ENCODE results near the gene UGT1A4.
"Not testable (repeated sequence)": the region's sequence is repeated elsewhere in the genome, so short reads cannot be mapped to it uniquely, and the experiment has no call there.

The UGT1A4 gene

GRCh38 chr2:233750689-233751088, 32.2 kb downstream of the UGT1A4 start:
- DNase-seq (ENCODE audit: low read depth), result not testable (repeated sequence)

- DNase-seq (ENCODE audit: low read depth), result not testable (repeated sequence)
These were observed 32.9 kb downstream of the UGT1A4 start for GRCh38 chr2:233751212-233752009.

DNA sequence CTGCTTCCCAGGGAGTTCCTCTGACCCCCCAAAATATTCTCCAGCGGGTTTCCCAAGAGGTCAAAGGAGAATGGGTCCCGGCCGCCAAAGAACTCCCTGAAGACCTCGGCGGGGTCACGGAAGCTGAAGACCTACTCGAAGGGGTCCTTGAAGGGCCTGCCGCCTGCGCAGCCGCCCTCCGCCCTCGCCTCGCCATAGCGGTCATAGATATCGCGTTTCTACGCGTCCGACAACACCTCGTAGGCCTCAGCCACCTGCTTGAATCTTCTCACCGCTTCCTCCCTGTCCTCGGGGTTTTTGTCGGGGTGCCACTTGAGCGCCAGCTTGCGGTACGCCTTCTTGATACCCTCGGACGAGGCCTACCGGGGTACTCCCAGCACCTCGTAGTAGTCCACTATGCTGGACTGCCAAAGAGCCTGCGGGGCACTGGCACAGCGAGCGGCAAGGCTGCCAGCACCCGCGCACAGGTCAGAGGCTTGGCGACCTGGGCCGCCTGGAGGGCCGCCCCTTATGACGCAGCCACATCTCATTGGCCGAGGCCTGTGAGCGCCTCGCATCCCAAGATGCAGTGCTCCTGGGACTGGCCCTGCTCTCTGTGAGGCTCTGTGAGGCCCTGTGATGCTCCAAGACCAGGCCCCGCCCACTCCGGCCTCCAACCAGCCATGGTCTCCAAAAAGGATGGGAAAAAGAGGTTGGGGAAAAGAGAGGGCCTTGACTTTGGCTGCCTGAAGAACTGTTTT, 36.5 kb downstream of the UGT1A4 start:
- no peak for DNase-seq (ENCODE audit: low read depth)

DNA sequence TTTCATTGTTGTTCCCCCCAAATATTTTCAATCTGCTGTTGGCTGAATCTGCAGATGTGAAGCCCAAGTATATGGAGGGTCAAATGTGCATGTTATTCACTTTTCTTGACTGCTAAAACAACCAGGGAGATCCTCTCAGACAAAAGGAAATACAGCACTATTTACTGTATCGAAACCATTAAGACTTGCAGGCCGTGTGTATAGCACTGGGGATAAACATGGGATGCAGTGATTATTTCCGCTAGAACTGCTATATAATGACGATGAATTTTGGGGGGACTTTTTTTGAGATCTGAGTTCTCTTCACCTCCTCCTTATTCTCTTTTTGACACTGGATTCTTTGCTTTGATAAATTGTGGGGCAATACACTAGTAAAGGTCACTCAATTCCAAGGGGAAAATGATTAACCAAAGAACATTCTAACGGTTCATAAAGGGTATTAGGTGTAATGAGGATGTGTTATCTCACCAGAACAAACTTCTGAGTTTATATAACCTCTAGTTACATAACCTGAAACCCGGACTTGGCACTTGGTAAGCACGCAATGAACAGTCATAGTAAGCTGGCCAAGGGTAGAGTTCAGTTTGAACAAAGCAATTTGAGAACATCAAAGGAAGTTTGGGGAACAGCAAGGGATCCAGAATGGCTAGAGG, 38.0 kb downstream of the UGT1A4 start:
- no peak for DNase-seq (ENCODE audit: low read depth)

- no peak for DNase-seq (ENCODE audit: low read depth)
These were observed 39.6 kb downstream of the UGT1A4 start for GRCh38 chr2:233758141-233758540.

GRCh38 chr2:233758849-233759248, 40.3 kb downstream of the UGT1A4 start:
- DNase-seq (ENCODE audit: low read depth), result no peak

- DNase-seq (ENCODE audit: low read depth), result no peak
These were observed 41.5 kb downstream of the UGT1A4 start, which contains the start of gene UGT1A1 for GRCh38 chr2:233760043-233760442. TSS of gene UGT1A1 (plus strand) at chr2:233760270. CDS start at chr2:233760288, 18 bp downstream.

DNA sequence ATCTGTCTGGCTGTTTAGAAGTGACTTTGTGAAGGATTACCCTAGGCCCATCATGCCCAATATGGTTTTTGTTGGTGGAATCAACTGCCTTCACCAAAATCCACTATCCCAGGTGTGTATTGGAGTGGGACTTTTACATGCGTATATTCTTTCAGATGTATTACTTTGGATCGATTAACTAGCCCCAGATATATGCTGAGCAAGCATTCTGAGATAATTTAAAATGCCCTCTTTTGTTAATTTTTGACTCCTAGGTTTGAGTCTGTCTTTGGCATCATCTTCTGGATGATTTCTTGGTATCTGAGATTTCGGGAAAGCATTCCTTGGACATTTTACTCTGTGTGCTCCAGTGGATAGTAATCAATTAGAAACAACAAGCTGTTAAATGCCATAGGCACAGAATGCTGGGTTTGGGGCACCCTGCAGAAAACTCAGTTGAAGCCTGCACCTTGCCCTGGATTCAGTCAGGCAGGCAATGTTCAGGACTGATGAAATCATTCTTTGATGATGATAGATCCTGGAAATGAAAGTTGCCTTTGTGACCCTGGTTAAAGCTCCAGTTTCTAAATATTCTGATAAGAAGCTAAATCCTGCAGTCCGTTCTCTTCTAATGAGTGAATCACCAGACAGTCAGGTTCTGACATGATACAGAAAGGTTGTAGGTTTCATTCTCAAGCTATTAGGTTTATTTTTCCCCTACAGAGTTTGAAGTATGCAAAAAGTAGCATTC, 42.7 kb downstream of the UGT1A4 start:
- no peak for DNase-seq (ENCODE audit: low read depth)

DNA sequence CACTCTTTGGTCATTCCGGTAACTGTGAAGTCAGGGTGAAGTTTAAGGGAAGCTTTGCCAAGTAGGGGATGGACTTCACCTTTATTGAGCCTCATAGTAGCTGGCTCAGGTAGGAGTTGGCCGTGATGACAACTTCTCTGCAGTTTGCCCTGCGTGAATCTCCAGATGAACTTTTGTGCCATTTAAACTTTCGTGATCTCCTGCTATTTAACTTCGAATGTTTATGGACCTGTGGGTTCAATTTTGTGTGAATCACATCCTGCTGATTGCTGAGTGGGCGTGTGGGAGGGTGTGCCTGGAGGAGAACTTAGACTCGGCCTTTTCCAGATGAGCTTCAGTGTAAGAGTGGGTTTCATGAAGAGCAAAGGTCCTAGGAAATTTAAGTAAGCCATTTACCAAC, 45.7 kb downstream of the UGT1A4 start:
- DNase-seq (ENCODE audit: low read depth), result no peak

- no peak for DNase-seq (ENCODE audit: low read depth)
These were observed 46.2 kb downstream of the UGT1A4 start for GRCh38 chr2:233764761-233765160.

DNA sequence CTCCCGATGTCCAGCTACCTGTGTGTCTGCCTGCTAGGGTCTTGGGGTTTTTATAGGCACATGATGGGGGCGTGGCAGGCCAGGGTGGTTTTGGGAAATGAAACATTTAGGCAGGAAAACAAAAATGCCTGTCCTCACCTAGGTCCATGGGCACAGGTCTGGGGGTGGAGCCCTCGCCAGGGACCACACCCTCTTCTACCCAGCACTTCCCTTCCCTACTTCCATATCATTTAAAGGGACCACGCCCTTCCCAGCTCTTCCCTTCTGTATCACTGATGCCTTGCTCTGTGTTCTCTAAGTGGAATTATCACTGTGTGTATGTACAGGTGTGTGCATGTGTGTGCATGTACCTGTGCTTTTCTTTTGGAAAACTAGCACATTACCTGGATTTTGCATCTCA, 47.9 kb downstream of the UGT1A4 start:
- DNase-seq (ENCODE audit: low read depth), result no peak

DNA sequence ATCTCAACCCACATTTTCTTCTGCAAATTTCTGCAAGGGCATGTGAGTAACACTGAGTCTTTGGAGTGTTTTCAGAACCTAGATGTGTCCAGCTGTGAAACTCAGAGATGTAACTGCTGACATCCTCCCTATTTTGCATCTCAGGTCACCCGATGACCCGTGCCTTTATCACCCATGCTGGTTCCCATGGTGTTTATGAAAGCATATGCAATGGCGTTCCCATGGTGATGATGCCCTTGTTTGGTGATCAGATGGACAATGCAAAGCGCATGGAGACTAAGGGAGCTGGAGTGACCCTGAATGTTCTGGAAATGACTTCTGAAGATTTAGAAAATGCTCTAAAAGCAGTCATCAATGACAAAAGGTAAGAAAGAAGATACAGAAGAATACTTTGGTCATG, 49.5 kb downstream of the UGT1A4 start:
- DNase-seq (ENCODE audit: low read depth), result no peak

DNA sequence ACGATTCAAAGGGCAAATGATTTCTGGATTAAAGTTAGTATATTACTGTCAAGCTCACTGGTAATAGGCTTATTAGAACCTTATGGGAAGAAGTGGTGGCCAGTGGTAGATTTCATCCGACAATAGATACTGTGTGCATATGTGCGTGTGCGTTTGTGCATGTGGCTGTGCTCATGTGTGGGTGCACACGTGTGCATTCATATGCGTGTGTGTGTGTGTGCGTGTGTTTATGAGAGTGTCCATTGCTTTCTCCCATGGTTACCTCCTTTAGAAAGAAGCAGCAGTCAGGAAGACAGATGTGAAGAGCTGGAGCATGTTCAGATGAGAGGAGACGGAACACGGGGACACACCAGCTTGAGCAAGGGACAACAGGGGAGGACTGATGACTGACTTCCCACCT, 50.7 kb downstream of the UGT1A4 start:
- DNase-seq (ENCODE audit: low read depth), result no peak

- no peak for DNase-seq (ENCODE audit: low read depth)
These were observed 53.6 kb downstream of the UGT1A4 start for GRCh38 chr2:233772153-233772552.

GRCh38 chr2:233772583-233772982, 54.0 kb downstream of the UGT1A4 start:
- DNase-seq (ENCODE audit: low read depth), result no peak

DNA sequence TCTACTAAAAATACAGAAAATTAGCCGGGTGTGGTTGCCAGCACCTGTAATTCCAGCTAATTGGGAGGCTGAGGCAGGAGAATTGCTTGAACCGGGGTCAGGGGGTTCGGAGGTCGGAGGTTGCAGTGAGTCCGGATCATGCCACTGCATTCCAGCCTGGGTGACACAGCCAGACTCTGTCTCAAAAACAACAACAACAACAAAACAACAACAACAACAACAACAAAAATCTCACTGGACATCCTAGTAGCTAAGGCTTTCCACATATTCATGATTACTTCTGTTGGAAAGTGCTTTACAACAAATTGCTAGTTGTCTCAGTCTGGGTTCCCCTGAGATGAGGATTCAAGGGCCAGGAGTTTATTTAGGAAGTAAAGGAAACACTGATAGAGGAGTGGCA, 55.3 kb downstream of the UGT1A4 start:
- no peak for DNase-seq (ENCODE audit: low read depth)

DNA sequence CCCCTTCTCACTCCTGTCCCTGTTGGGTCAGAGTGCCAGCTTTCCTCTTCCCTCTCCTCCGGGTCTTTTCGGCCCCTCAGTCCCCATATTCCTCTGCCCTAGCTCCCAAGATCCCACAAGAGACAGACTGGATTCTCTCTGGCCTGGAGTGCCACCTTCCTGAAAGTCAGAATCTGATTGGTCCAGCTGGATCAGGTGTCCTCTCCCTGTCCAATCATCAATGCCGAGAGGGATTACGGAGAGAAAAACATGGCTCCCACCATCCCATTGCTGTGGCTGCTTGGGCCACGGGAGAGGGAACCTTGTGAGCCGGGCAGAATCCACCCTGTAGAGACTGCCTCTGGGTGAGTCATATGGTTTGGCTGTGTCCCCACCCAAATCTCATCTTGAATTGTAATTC, 56.9 kb downstream of the UGT1A4 start:
- DNase-seq (ENCODE audit: low read depth), result no peak

- no peak for DNase-seq (ENCODE audit: low read depth)
These were observed 59.5 kb downstream of the UGT1A4 start, which contains the start of gene MROH2A for GRCh38 chr2:233778030-233778429. TSS of gene MROH2A (plus strand) at chr2:233778330. CDS start at chr2:233779359, 1,029 bp downstream.

DNA sequence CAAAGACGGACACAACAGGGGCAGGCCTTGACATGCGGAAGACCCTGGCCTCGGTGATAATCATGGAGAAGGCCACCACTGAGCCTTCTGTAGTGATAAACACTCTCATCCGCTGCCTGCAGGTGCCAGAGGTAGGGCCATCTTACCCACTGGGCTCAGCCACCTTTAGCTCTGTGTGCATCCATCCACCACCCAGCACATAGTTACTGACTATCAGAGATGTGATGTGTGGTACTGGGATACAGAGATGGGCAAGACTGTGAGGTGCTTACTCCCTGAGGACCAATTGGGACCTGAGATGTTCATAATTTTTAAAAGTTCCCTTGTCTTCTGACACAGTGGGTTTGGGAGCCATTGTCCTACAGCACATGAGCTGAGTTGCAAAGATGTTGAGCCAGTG, 61.2 kb downstream of the UGT1A4 start:
- DNase-seq (ENCODE audit: low read depth), result no peak

GRCh38 chr2:233780771-233781170, 62.2 kb downstream of the UGT1A4 start:
- no peak for DNase-seq (ENCODE audit: low read depth)

DNA sequence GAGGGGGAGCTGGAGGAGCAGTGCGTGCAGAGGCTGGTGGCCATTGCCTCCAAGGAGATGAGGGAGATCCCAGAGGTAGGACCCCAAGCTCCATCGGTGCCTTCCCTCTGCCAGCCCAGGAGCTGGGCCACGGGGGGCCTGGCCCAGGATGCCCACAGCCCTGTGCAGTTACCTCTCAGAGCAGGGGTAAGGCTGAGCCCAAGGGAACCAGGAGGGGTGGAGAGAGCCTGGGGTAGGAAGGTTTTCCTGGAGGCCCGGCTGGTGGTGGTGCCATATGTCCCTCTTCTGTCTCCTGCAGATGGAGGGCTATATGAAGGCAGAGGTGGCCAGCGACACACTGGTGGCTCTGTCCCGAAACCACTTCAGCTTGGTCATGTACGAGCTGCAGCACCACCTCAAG, 71.0 kb downstream of the UGT1A4 start:
- DNase-seq (ENCODE audit: low read depth), result no peak
